AG04450 (cell line): ENCODE measurements around the gene MACROD2. TPM values are rescaled to one million over a fixed set of nuclear protein-coding genes. Genes with fewer than 3 reads are reported as not detected.

Experiments used
- CTCF ChIA-PET: fragments of 300-600, 350-600 bp; formaldehyde crosslinking; extraction: SDS; loops from one replicate; lab custom pipeline; 2022; ENCODE audit warnings: antibody characterized with exemption, inconsistent platforms; lab: Charles Lee
- POLR2A ChIA-PET: fragments of 350-600 bp; formaldehyde crosslinking; extraction: SDS; loops from one replicate; lab custom pipeline; 2021; ENCODE audit warnings: antibody characterized with exemption, inconsistent platforms; lab: Yijun Ruan, JAX
- DNase-seq: peaks from one replicate; pipeline ENCODE4 v3.0.0-alpha.2; 2011; ENCODE audit warnings: low read depth, low spot score
- H3K27ac ChIP-seq: one replicate; pipeline ENCODE4 v1.5.1; 2012; ENCODE audit warnings: low read depth, low read length, control low read depth
- H3K27me3 ChIP-seq: one replicate; pipeline ENCODE4 v1.6.0; 2012; ENCODE audit warnings: low read length; ENCODE audit not compliant: control insufficient read depth, insufficient read depth
- H3K4me3 ChIP-seq: 2 replicates; pipeline ENCODE4 v1.5.1; 2011; ENCODE audit warnings: mild to moderate bottlenecking, low read depth, low read length, control low read depth
- H3K9me3 ChIP-seq: 2 replicates; pipeline ENCODE4 v1.5.1; 2012; ENCODE audit warnings: low read length; ENCODE audit not compliant: control insufficient read depth, insufficient read depth
- polyA plus RNA-seq: library from polyadenylated mRNA; depleted of rRNA; stranded (reverse); fragments of >200 nt; gene quantifications from 2 replicates; pipeline ENCODE4 v1.2.3, GENCODE V29; 2011
- TF ChIP-seq, protein P1 (sequence below): IDR thresholded peaks from 2 replicates; pipeline ENCODE4 v1.5.1; 2011; ENCODE audit warnings: low read depth, low read length, control low read depth, inconsistent platforms

The MACROD2 gene
- polyA plus RNA-seq, 1 experiment: 0.02 TPM

DNA sequence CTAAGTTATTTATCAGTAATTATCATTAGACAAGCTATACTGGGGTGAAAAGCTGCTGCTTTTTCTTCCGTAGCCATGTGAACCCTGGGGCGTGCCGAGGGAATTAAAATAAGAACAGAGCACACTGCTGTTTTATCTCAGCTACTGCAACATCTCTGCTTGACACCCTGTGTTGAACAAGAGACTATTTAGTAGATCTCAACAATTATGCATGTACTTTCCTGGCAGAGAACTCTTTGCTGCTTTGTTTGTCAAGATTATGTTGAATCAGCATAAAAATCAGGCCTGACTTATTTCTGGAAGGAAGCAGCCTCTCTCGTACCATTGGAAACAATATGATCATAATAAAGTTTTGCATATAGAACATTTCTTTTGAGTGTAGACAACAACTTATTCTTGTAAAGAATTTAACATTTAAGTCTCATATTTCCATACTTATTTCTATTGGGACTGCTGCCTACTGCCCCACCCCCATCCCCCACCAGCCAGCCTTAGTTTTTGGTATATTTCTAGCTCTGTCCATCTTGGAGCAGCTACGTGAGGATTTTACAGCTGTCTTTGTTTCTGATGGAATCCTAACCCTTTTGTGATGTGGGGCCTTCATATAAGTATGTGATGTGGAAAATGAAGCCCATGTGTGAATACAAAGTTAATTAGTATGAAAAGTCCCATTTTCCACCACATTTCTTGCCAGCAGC lies 1566.5 kb downstream of the MACROD2 start:
- POLR2A ChIA-PET: no interaction called here
- no peaks in the 10 kb centered on the region for H3K9me3 ChIP-seq
- CTCF ChIA-PET: no interaction called here
- no peak overlapping the region for H3K4me3 ChIP-seq
- TF ChIP-seq, protein P1, sequence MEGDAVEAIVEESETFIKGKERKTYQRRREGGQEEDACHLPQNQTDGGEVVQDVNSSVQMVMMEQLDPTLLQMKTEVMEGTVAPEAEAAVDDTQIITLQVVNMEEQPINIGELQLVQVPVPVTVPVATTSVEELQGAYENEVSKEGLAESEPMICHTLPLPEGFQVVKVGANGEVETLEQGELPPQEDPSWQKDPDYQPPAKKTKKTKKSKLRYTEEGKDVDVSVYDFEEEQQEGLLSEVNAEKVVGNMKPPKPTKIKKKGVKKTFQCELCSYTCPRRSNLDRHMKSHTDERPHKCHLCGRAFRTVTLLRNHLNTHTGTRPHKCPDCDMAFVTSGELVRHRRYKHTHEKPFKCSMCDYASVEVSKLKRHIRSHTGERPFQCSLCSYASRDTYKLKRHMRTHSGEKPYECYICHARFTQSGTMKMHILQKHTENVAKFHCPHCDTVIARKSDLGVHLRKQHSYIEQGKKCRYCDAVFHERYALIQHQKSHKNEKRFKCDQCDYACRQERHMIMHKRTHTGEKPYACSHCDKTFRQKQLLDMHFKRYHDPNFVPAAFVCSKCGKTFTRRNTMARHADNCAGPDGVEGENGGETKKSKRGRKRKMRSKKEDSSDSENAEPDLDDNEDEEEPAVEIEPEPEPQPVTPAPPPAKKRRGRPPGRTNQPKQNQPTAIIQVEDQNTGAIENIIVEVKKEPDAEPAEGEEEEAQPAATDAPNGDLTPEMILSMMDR: no peak
- no peak for DNase-seq
- H3K27ac ChIP-seq: no peak overlapping the region
- H3K27me3 ChIP-seq: no peaks in the 10 kb centered on the region

DNA sequence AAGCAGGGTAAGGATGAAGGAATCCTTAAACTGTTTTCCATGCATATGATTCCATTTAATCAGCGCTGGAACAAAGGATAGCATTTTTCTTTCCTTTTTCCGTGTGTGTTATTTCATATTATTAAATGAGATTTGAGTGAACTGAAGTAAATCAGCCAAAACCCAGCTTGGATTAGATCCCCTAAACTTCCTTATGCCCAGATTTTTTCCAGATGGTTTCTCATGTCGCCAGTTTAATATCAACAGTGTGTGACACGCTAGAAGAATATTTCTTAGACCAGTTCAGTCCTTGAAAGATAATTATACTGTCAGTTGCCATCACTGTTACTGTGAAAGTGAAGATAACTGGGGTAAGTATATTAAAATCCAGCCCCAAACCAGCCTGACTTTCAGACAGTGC lies 1568.5 kb downstream of the MACROD2 start:
- Histone ChIP-seq H3K27me3 (no peaks in the 10 kb centered on the region), H3K27ac (no peak overlapping the region), H3K9me3 (no peaks in the 10 kb centered on the region), H3K4me3 (no peak overlapping the region)
- TF ChIP-seq, protein P1: no peak
- ChIA-PET CTCF (no interaction called here), POLR2A (no interaction called here)
- no peak for DNase-seq

DNA sequence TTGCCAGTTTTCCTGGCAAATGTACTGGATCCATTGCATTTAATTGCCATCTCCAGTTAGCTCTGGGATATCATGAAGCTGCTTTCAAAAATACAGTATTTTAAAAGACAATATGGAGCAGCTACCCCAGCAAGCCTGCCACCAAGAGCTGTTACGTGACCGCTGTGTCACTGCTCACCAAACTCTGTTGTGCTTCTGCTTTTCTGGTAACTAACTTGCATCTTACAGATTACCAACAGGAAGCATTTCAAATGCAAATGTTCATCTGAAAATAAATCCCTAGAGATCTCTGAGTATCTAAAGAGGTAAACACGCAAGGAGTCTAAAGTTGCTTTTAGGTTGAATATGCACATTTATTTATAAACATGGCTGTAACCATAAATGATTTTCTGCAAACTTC lies 1569.7 kb downstream of the MACROD2 start:
- POLR2A ChIA-PET: no interaction called here

DNA sequence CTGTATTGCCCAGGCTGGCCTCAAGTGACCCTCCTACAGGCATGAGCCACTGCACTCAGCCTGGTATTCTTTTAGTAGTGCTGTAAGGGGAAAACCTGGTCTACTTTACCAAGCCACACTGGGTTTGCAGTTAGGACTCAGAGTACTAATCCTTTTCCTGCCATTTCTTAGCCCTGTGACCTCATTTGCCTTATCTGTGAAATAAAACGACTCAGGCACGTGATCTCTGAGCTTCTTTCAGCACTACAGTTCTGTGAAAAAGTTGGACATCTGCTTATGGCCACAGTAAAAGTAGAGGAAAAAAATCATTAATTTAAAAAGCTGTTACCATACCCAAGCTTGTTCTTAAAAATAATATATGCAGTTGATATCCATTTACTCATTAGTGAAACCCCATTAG lies 1570.5 kb downstream of the MACROD2 start:
- H3K9me3 ChIP-seq: no peaks in the 10 kb centered on the region
- no peak overlapping the region for H3K27ac ChIP-seq
- no peaks in the 10 kb centered on the region for H3K27me3 ChIP-seq
- CTCF ChIA-PET: no interaction called here
- no peak for DNase-seq
- POLR2A ChIA-PET: no interaction called here
- no peak overlapping the region for H3K4me3 ChIP-seq
- TF ChIP-seq, protein P1: no peak

More for the DNA sequence above, 1569.7 kb downstream of the MACROD2 start:
- CTCF ChIA-PET: no interaction called here
- DNase-seq: no peak
- Histone ChIP-seq H3K27ac (no peak overlapping the region), H3K27me3 (no peaks in the 10 kb centered on the region), H3K4me3 (no peak overlapping the region), H3K9me3 (no peaks in the 10 kb centered on the region)
- TF ChIP-seq, protein P1: no peak

DNA sequence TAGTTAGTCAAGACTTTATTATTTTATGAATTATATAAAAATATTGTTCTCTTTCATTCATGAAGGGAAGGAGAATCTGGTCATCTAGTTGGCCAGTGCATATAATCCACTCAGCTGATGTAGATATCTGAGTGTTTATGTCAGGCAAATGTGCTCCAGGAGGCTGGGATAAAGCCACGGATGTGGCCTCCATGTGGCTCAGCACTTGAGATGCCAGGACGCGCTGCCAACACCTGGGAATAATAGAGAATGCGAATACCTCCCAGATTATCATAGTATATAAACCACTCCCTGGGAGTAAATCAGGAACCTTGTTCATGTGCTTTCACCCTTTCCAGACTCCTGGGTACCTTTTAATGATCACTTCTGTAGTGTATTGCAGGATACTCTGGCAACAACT lies 1571.9 kb downstream of the MACROD2 start:
- H3K27me3 ChIP-seq: no peaks in the 10 kb centered on the region
- no peak overlapping the region for H3K4me3 ChIP-seq
- ChIA-PET CTCF (no interaction called here), POLR2A (no interaction called here)
- TF ChIP-seq, protein P1: no peak
- no peak for DNase-seq
- H3K27ac ChIP-seq: no peak overlapping the region
- H3K9me3 ChIP-seq: no peaks in the 10 kb centered on the region
